ENCODE measurements around the gene ZFYVE28. TPM values are rescaled to one million over a fixed set of nuclear protein-coding genes. Genes with fewer than 3 reads are reported as not detected.
"Not testable (repeated sequence)": the region's sequence is repeated elsewhere in the genome, so short reads cannot be mapped to it uniquely, and the experiment has no call there.

Gene ZFYVE28
- total and polyA plus RNA-seq, 4 donors: 7.0 to 25.9 (median 12.5) TPM

- intact Hi-C loops (cut with DNase I): loop anchor here (5.0 kb wide), 2 partner anchors 214 to 244 kb away; partner anchors contain the start of gene RNF4 (in 1 of the 2)
- 90 to 96% methylated on average over 2 of the region's 2 CpGs for WGBS, 2 donors
- Histone ChIP-seq H3K36me3 (ENCODE audit: control insufficient read depth in 1 of 2, insufficient read depth in 2 of 2, low read length in 1 of 2) (no peaks in the 10 kb centered on the region), H3K4me1 (ENCODE audit: control insufficient read depth in 1 of 2, insufficient read depth in 2 of 2, low read length in 2 of 2) (no peaks in the 10 kb centered on the region), H3K9me3 (ENCODE audit: control insufficient read depth, low read length) (no peaks in the 10 kb centered on the region), H3K27ac (ENCODE audit: low read depth in 1 of 2, low read length in 2 of 2) (no peak overlapping the region), H3K27me3 (ENCODE audit: control insufficient read depth in 1 of 2, insufficient read depth in 2 of 2, low read length in 1 of 2) (no peaks in the 10 kb centered on the region), H3K4me3 (ENCODE audit: low read length in 2 of 2) (no peak overlapping the region)
- DNase-seq (no peak), ATAC-seq (ENCODE audit: low FRiP score) (no peak)
Observed at GRCh38 chr4:2222838-2223237, 195.6 kb downstream of the ZFYVE28 start.

GRCh38 chr4:2221378-2221777, 197.1 kb downstream of the ZFYVE28 start:
- DNase-seq; H3K36me3 ChIP-seq (ENCODE audit: control insufficient read depth in 1 of 2, insufficient read depth in 2 of 2, low read length in 1 of 2); H3K27me3 ChIP-seq (ENCODE audit: control insufficient read depth in 1 of 2, insufficient read depth in 2 of 2, low read length in 1 of 2); H3K9me3 ChIP-seq (ENCODE audit: control insufficient read depth, low read length); ATAC-seq (ENCODE audit: low FRiP score); H3K4me1 ChIP-seq (ENCODE audit: control insufficient read depth in 1 of 2, insufficient read depth in 2 of 2, low read length in 2 of 2); H3K27ac ChIP-seq (ENCODE audit: low read depth in 1 of 2, low read length in 2 of 2); H3K4me3 ChIP-seq (ENCODE audit: low read length in 2 of 2): not testable (repeated sequence)
- intact Hi-C loops (cut with DNase I): loop anchor here (5.0 kb wide), 2 partner anchors 216 to 246 kb away; partner anchors contain the start of gene RNF4 (in 1 of the 2)
- 64 to 66% methylated on average over 4 of the region's 4 CpGs for WGBS, 2 donors

GRCh38 chr4:2220016-2220630, 198.3 kb downstream of the ZFYVE28 start:
- intact Hi-C loops (cut with DNase I): loop anchor here (5.0 kb wide), 2 partner anchors 217 to 247 kb away; partner anchors contain the start of gene RNF4 (in 1 of the 2)
- ATAC-seq (ENCODE audit: low FRiP score): peak; percentile 90
- H3K27ac ChIP-seq (ENCODE audit: low read depth in 1 of 2, low read length in 2 of 2): no peak overlapping the region

More at GRCh38 chr4:2220016-2220630, 198.3 kb downstream of the ZFYVE28 start:
- Histone ChIP-seq H3K27me3 (ENCODE audit: control insufficient read depth in 1 of 2, insufficient read depth in 2 of 2, low read length in 1 of 2) (no peaks in the 10 kb centered on the region), H3K4me1 (ENCODE audit: control insufficient read depth in 1 of 2, insufficient read depth in 2 of 2, low read length in 2 of 2) (no peaks in the 10 kb centered on the region), H3K4me3 (ENCODE audit: low read length in 2 of 2) (no peak overlapping the region), H3K36me3 (ENCODE audit: control insufficient read depth in 1 of 2, insufficient read depth in 2 of 2, low read length in 1 of 2) (no peaks in the 10 kb centered on the region), H3K9me3 (ENCODE audit: control insufficient read depth, low read length) (no peaks in the 10 kb centered on the region)
- peak; percentile 74 to 87 for DNase-seq
- 8% methylated on average over 10 of the region's 10 CpGs for whole genome bisulfite sequencing, 2 donors

Other genes starting within 250 kb of the ZFYVE28 start
- gene HAUS3, start 176.5 kb downstream of the ZFYVE28 start, total RNA-seq: 10 to 100 TPM; 11.1 to 16.2 TPM
- 1 to 10 TPM; 3.8 to 9.2 TPM for gene HAUS3, start 176.5 kb downstream of the ZFYVE28 start, polyA plus RNA-seq
- gene POLN, start 176.5 kb downstream of the ZFYVE28 start, total RNA-seq: 1 to 10 TPM; 3.2 to 6.6 TPM
- 1 to 10 TPM in 1 of 2 donors, not detected in 1; 7.0 TPM for gene POLN, start 176.5 kb downstream of the ZFYVE28 start, polyA plus RNA-seq
- gene MXD4, start 156.5 kb downstream of the ZFYVE28 start, total RNA-seq: 10 to 100 TPM; 45.7 to 75.4 TPM
- gene MXD4, start 156.5 kb downstream of the ZFYVE28 start, polyA plus RNA-seq: 10 to 100 TPM; 36.9 to 75.1 TPM
- under 1 TPM in 1 of 2 donors, not detected in 1; 0.13 TPM for gene CFAP99, start 310 bp upstream of the ZFYVE28 start, total RNA-seq
- gene CFAP99, start 310 bp upstream of the ZFYVE28 start, polyA plus RNA-seq: not detected
- gene RNF4, start 50.5 kb upstream of the ZFYVE28 start, total RNA-seq: 10 to 100 TPM; 50.7 to 52.5 TPM
- 10 to 100 TPM; 18.9 to 21.1 TPM for gene RNF4, start 50.5 kb upstream of the ZFYVE28 start, polyA plus RNA-seq
- 10 to 100 TPM; 23.8 to 41.6 TPM for gene FAM193A, start 118.0 kb upstream of the ZFYVE28 start, total RNA-seq
- 10 to 100 TPM in 1 of 2 donors, 1 to 10 TPM in 1; 4.6 to 13.2 TPM for gene FAM193A, start 118.0 kb upstream of the ZFYVE28 start, polyA plus RNA-seq